H9 (cell line): Measurements from ENCODE around the gene MOXD1. TPM values are rescaled to one million over a fixed set of nuclear protein-coding genes. Genes with fewer than 3 reads are reported as not detected.

ENCODE experiments used
- DNase-seq: peaks from one replicate; pipeline ENCODE4 v3.0.0-alpha.2; 2017
- H2AFZ ChIP-seq: one replicate; pipeline ENCODE4 v1.6.1; 2013; ENCODE audit warnings: mild to moderate bottlenecking, low read length, control low read depth, moderate library complexity
- H2AK5ac ChIP-seq: 2 replicates; pipeline ENCODE4 v1.6.1; 2013; ENCODE audit warnings: low read length, control low read depth, mixed read lengths; ENCODE audit not compliant: insufficient read length
- H2BK120ac ChIP-seq: one replicate; pipeline ENCODE4 v1.6.1; 2013; ENCODE audit warnings: low read depth, mild to moderate bottlenecking, low read length, control low read depth, inconsistent platforms; ENCODE audit not compliant: poor library complexity, severe bottlenecking
- H2BK12ac ChIP-seq: 2 replicates; pipeline ENCODE4 v1.6.1; 2013; ENCODE audit warnings: low read length, control low read depth, mixed read lengths, low read depth; ENCODE audit not compliant: insufficient read length
- H2BK15ac ChIP-seq: 2 replicates; pipeline ENCODE4 v1.6.1; 2013; ENCODE audit warnings: low read depth, low read length, control low read depth
- H2BK20ac ChIP-seq: one replicate; pipeline ENCODE4 v1.6.1; 2013; ENCODE audit warnings: low read depth, mild to moderate bottlenecking, low read length, control low read depth, inconsistent platforms; ENCODE audit not compliant: poor library complexity, severe bottlenecking
- H2BK5ac ChIP-seq: 2 replicates; pipeline ENCODE4 v1.6.1; 2013; ENCODE audit warnings: low read length, control low read depth, mixed read lengths; ENCODE audit not compliant: insufficient read length
- H3K14ac ChIP-seq: 2 replicates; pipeline ENCODE4 v1.6.1; 2013; ENCODE audit warnings: low read length, control low read depth; ENCODE audit not compliant: insufficient read depth
- H3K18ac ChIP-seq: 2 replicates; pipeline ENCODE4 v1.6.1; 2013; ENCODE audit warnings: low read depth, mild to moderate bottlenecking, mixed read lengths, low read length, control low read depth; ENCODE audit not compliant: insufficient read length
- H3K23ac ChIP-seq: 2 replicates; pipeline ENCODE4 v1.6.1; 2013; ENCODE audit warnings: low read length, control low read depth, mixed read lengths, low read depth; ENCODE audit not compliant: insufficient read length
- H3K23me2 ChIP-seq: 2 replicates; pipeline ENCODE4 v1.6.1; 2013; ENCODE audit warnings: low read depth, mild to moderate bottlenecking, mixed read lengths, low read length, control low read depth; ENCODE audit not compliant: insufficient read length, poor library complexity, severe bottlenecking
- H3K27ac ChIP-seq: 2 replicates; pipeline ENCODE4 v1.5.1; 2013; ENCODE audit warnings: low read length, control low read depth, mixed read lengths, low read depth; ENCODE audit not compliant: insufficient read length
- H3K27me3 ChIP-seq: 2 replicates; pipeline ENCODE4 v1.6.1; 2013; ENCODE audit warnings: low read length, control low read depth, inconsistent platforms; ENCODE audit not compliant: insufficient read depth
- H3K4ac ChIP-seq: 2 replicates; pipeline ENCODE4 v1.6.1; 2013; ENCODE audit warnings: low read depth, mild to moderate bottlenecking, control low read depth, inconsistent platforms, low read length, moderate library complexity
- H3K4me1 ChIP-seq: 2 replicates; pipeline ENCODE4 v1.6.1; 2013; ENCODE audit warnings: low read length, control low read depth, inconsistent platforms; ENCODE audit not compliant: insufficient read depth
- H3K4me2 ChIP-seq: 2 replicates; pipeline ENCODE4 v1.6.1; 2013; ENCODE audit warnings: low read length, control low read depth, mixed read lengths; ENCODE audit not compliant: insufficient read length, insufficient read depth
- H3K56ac ChIP-seq: 2 replicates; pipeline ENCODE4 v1.6.1; 2013; ENCODE audit warnings: low read depth, mild to moderate bottlenecking, mixed read lengths, low read length, control low read depth; ENCODE audit not compliant: insufficient read length
- H3K79me1 ChIP-seq: 2 replicates; pipeline ENCODE4 v1.6.1; 2013; ENCODE audit warnings: low read depth, mild to moderate bottlenecking, moderate library complexity, low read length, control low read depth, inconsistent platforms; ENCODE audit not compliant: insufficient read depth, poor library complexity, severe bottlenecking
- H3K79me2 ChIP-seq: 2 replicates; pipeline ENCODE4 v1.6.1; 2013; ENCODE audit warnings: low read length, control low read depth, inconsistent platforms; ENCODE audit not compliant: insufficient read depth
- H3K9ac ChIP-seq: 2 replicates; pipeline ENCODE4 v1.6.1; 2013; ENCODE audit warnings: low read length, control low read depth, mixed read lengths; ENCODE audit not compliant: insufficient read length; ENCODE audit errors: extremely low read depth
- H3K9me3 ChIP-seq: one replicate; pipeline ENCODE4 v1.6.1; 2013; ENCODE audit warnings: low read depth, low read length, inconsistent platforms; ENCODE audit not compliant: control insufficient read depth
- H3T11ph ChIP-seq: one replicate; pipeline ENCODE4 v1.6.1; 2013; ENCODE audit warnings: mild to moderate bottlenecking, low read length, control low read depth, inconsistent platforms
- H4K20me1 ChIP-seq: one replicate; pipeline ENCODE4 v1.6.1; 2013; ENCODE audit not compliant: control insufficient read depth, insufficient read length, insufficient read depth
- H4K5ac ChIP-seq: 2 replicates; pipeline ENCODE4 v1.6.1; 2013; ENCODE audit warnings: low read depth, mild to moderate bottlenecking, mixed read lengths, low read length, control low read depth; ENCODE audit not compliant: insufficient read length
- H4K8ac ChIP-seq: replicated peaks from 2 replicates; pipeline ENCODE4 v1.6.1; 2013; ENCODE audit warnings: low read length, control low read depth, mixed read lengths, low read depth; ENCODE audit not compliant: insufficient read length
- H4K91ac ChIP-seq: 2 replicates; pipeline ENCODE4 v1.6.1; 2013; ENCODE audit warnings: low read depth, mild to moderate bottlenecking, moderate library complexity, mixed read lengths, low read length, control low read depth; ENCODE audit not compliant: insufficient read length
- H3K27ac Mint-ChIP-seq, 3 experiments: 2 replicates in 2 of 3; 3 replicates in 1 of 3; pipeline ENCODE4 v1.8.0; 2020 to 2021; ENCODE audit warnings: mixed read lengths in 3 of 3, mild to moderate bottlenecking in 1 of 3, moderate library complexity in 1 of 3
- H3K27me3 Mint-ChIP-seq: 2 replicates; pipeline ENCODE4 v1.8.0; 2021; ENCODE audit warnings: low read depth, mild to moderate bottlenecking, moderate library complexity, mixed read lengths
- H3K36me3 Mint-ChIP-seq, 3 experiments: 2 replicates in 2 of 3; 3 replicates in 1 of 3; pipeline ENCODE4 v1.8.0; 2020 to 2021; ENCODE audit warnings: low read depth in 3 of 3, mixed read lengths in 3 of 3; ENCODE audit not compliant: insufficient read depth in 1 of 3
- H3K4me1 Mint-ChIP-seq, 2 experiments: 2 replicates each; pipeline ENCODE4 v1.8.0; 2020; ENCODE audit warnings: mixed read lengths in 2 of 2
- H3K4me3 Mint-ChIP-seq, 2 experiments: 2 replicates in 1 of 2; 3 replicates in 1 of 2; pipeline ENCODE4 v1.8.0; 2020 to 2021; ENCODE audit warnings: mild to moderate bottlenecking in 2 of 2, mixed read lengths in 2 of 2, moderate library complexity in 1 of 2
- H3K9me3 Mint-ChIP-seq, 2 experiments: 2 replicates in 1 of 2; 3 replicates in 1 of 2; pipeline ENCODE4 v1.8.0; 2020; ENCODE audit warnings: mild to moderate bottlenecking in 2 of 2, mixed read lengths in 2 of 2, moderate library complexity in 1 of 2
- total RNA-seq: library from RNA; stranded (reverse); gene quantifications from 2 replicates; pipeline ENCODE4 v1.2.1, GENCODE V29; 2021
- TF ChIP-seq, protein P1 (sequence below): fragments of 200-600 bp; sonication (generic); conservative IDR thresholded peaks from 3 replicates; pipeline ENCODE4 v1.8.0; 2021; ENCODE audit warnings: antibody characterized with exemption, mild to moderate bottlenecking

Gene MOXD1
- total RNA-seq, 1 experiment from 2014 or later = 2.3 TPM

DNA sequence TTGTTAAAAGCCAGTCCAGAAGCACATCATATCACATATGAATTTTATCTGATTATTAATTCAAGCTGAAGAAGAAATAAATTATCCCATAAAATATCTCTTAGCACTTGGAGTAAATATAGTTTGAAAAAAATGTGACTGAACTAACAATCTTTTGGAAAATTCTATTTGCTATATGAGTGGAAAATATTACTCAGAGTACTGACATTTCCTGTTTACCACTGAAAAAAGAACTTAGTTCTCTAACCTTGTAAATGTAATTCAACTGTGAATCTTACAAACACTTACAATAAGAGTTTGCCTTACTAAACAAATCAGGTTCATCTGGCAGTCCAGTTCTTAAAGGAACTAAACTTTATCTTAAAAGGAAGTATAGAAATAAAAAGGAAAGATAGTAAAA lies 44.2 kb downstream of the MOXD1 start:
- Histone ChIP-seq H3K18ac (no peak overlapping the region), H2AK5ac (no peak overlapping the region), H2BK12ac (no peak overlapping the region), H3K27ac (no peak overlapping the region), H2BK20ac (no peak overlapping the region), H2BK120ac (no peak overlapping the region), H2BK15ac (no peak overlapping the region), H3K9me3 (no peaks in the 10 kb centered on the region), H3K56ac (no peak overlapping the region), H3K27me3 (no peaks in the 10 kb centered on the region), H3T11ph (no peak overlapping the region), H2BK5ac (no peak overlapping the region), H3K79me2 (no peaks in the 10 kb centered on the region), H3K79me1 (no peaks in the 10 kb centered on the region), H4K8ac (no peak overlapping the region), H3K4ac (no peak overlapping the region), H4K5ac (no peak overlapping the region), H3K9ac (no peak overlapping the region), H2AFZ (no peak overlapping the region), H3K23me2 (no peaks in the 10 kb centered on the region), H4K91ac (no peak overlapping the region), H3K4me1 (peaks cover 2% of the 10 kb centered on the region; the same call in 1 of the 2 replicates), H4K20me1 (no peaks in the 10 kb centered on the region), H3K23ac (no peak overlapping the region), H3K14ac (no peak overlapping the region), H3K4me2 (no peak overlapping the region)
- no peak for DNase-seq
- H3K27ac Mint-ChIP-seq = no peak overlapping the region
- H3K36me3 Mint-ChIP-seq = peaks cover 9 to 20% (median 10%) of the 10 kb centered on the region in 3 experiments
- 0 out of 4 replicates have a peak, but pooled peaks cover 0 to 7% of the 10 kb centered on the region in 2 experiments for H3K4me1 Mint-ChIP-seq
- no peak overlapping the region for H3K4me3 Mint-ChIP-seq
- TF ChIP-seq, protein P1, sequence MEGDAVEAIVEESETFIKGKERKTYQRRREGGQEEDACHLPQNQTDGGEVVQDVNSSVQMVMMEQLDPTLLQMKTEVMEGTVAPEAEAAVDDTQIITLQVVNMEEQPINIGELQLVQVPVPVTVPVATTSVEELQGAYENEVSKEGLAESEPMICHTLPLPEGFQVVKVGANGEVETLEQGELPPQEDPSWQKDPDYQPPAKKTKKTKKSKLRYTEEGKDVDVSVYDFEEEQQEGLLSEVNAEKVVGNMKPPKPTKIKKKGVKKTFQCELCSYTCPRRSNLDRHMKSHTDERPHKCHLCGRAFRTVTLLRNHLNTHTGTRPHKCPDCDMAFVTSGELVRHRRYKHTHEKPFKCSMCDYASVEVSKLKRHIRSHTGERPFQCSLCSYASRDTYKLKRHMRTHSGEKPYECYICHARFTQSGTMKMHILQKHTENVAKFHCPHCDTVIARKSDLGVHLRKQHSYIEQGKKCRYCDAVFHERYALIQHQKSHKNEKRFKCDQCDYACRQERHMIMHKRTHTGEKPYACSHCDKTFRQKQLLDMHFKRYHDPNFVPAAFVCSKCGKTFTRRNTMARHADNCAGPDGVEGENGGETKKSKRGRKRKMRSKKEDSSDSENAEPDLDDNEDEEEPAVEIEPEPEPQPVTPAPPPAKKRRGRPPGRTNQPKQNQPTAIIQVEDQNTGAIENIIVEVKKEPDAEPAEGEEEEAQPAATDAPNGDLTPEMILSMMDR = no peak
- H3K27me3 Mint-ChIP-seq = peaks cover 1% of the 10 kb centered on the region; the same call in 1 of the 2 replicates
- peaks cover 7 to 11% of the 10 kb centered on the region in 2 experiments; a peak in 4 of 5 replicates for H3K9me3 Mint-ChIP-seq
